GM19023 (cell line): Measurements from ENCODE around the gene OSGEP.

Experiments
- ATAC-seq: cut with Tn5 transposase; IDR thresholded peaks from one replicate; pipeline ENCODE4 v1.9.1; 2021; ENCODE audit warnings: mild to moderate bottlenecking, moderate library complexity; ENCODE audit not compliant: unreplicated experiment

Gene OSGEP

GRCh38 chr14:20400589-20400964 is 54.0 kb downstream of the OSGEP start:
- no peak for ATAC-seq

GRCh38 chr14:20397511-20397910 is 57.1 kb downstream of the OSGEP start:
- ATAC-seq: no peak
